ENCODE measurements around the gene ERP44. TPM values are rescaled to one million over a fixed set of nuclear protein-coding genes. Genes with fewer than 3 reads are reported as not detected.
A peak's percentile ranks its signal among the peaks of the same experiment; 100 is the strongest.
"Not testable (repeated sequence)": the region's sequence is repeated elsewhere in the genome, so short reads cannot be mapped to it uniquely, and the experiment has no call there.

Gene ERP44
- total and polyA plus RNA-seq, 3 donors from 2014 or later: 14.6 to 18.3 (median 17.8) TPM

DNA sequence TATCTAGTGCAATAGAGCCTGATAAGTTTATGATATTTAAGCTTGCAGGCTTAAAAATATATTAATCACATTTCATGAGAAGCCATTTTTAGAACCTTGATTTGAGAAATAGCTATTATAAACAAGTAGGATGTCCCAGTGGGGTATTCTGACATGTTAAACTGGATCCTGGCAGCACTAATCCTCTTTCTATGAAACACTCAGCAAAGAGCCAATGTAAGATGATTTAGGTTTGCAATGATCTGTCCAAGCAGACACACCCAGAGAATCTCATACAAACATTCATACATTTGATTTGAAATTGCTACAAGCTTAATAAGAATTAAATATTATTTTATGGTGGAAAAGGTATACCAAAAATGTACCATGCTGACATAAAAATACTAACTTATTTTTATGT is 86.5 kb downstream of the ERP44 start:
- DNase-seq: no peak
- no peak for TF ChIP-seq POLR2A (IDR thresholded peaks at IDR 0.05)
- TF ChIP-seq CTCF (IDR thresholded peaks at IDR 0.05): no peak
- Histone ChIP-seq H3K4me3 (no peak overlapping the region), H3K27me3 (no peaks in the 10 kb centered on the region), H3K27ac (no peak overlapping the region), H3K4me1 (no peaks in the 10 kb centered on the region), H3K36me3 (ENCODE audit: low read depth, missing control alignments) (no peaks in the 10 kb centered on the region), H3K9me3 (no peaks in the 10 kb centered on the region)
- intact Hi-C loops (cut with DNase I; ENCODE audit: low total_unique reads): no loop called here

DNA sequence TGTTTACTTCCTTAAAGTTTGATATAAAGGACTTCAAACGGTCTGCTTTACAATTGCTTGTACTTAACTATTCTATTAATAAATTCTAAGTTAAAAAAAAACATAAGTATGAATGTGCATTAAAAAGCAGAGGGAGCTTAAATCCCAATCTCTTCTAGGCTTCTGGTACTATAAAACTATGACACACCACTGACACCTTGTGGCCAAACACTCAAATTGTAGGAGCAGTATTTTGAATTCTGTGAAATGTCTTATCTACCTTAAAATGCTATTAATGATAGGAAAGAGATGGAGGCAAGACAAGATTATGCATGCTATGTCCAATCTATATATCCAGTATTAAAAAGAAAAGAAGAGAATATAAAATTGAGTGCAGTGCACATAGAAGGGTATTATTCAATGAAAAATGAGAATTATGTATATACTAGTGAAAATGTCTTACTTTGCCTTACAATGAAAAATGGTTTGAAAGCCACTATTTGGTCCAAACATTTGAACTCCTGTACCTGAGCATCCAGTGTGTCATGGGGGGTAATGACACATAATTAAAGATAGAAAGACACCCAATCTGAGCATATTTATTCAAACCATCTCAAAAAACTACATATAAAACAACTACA is 87.6 kb downstream of the ERP44 start:
- no peaks in the 10 kb centered on the region for H3K36me3 ChIP-seq (ENCODE audit: low read depth, missing control alignments)
- no peaks in the 10 kb centered on the region for H3K27me3 ChIP-seq
- peak; percentile 49 for DNase-seq
- H3K4me3 ChIP-seq: no peak overlapping the region
- intact Hi-C loops (cut with DNase I; ENCODE audit: low total_unique reads): no loop called here
- WGBS, 2 donors: 64 to 78% methylated on average over 1 of the region's 1 CpG
- no peaks in the 10 kb centered on the region for H3K4me1 ChIP-seq
- H3K9me3 ChIP-seq: no peaks in the 10 kb centered on the region
- TF ChIP-seq CTCF (IDR thresholded peaks at IDR 0.05) (peak; percentile 41 to 62 (median 52)), POLR2A (IDR thresholded peaks at IDR 0.05) (no peak)
- H3K27ac ChIP-seq: no peak overlapping the region

DNA sequence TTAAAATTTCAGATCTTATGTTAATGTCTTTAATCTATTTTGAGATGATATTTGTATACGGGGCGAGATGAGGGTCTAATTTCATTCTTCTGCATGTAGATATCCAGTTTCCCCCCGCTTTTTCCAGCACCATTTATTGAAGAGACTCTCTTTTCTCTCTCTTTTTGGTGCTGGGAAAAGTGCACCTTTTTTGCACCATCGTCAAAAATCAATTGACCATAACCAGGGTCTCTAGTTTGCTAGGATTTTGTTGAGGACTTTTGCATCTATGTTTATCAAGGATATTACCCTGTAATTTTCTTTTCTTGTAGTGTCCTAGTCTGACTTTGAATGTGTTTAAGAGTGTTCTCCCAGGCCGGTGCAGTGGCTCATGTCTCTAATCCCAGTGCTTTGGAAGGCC is 99.0 kb downstream of the ERP44 start:
- Histone ChIP-seq H3K27me3 (no peaks in the 10 kb centered on the region), H3K4me3 (no peak overlapping the region), H3K36me3 (ENCODE audit: low read depth, missing control alignments) (no peaks in the 10 kb centered on the region), H3K4me1 (no peaks in the 10 kb centered on the region), H3K27ac (no peak overlapping the region), H3K9me3 (no peaks in the 10 kb centered on the region)
- 87 to 89% methylated on average over 5 of the region's 5 CpGs for WGBS, 2 donors
- DNase-seq: no peak
- TF ChIP-seq POLR2A (IDR thresholded peaks at IDR 0.05) (no peak), CTCF (IDR thresholded peaks at IDR 0.05) (no peak)
- intact Hi-C loops (cut with DNase I; ENCODE audit: low total_unique reads): no loop called here

DNA sequence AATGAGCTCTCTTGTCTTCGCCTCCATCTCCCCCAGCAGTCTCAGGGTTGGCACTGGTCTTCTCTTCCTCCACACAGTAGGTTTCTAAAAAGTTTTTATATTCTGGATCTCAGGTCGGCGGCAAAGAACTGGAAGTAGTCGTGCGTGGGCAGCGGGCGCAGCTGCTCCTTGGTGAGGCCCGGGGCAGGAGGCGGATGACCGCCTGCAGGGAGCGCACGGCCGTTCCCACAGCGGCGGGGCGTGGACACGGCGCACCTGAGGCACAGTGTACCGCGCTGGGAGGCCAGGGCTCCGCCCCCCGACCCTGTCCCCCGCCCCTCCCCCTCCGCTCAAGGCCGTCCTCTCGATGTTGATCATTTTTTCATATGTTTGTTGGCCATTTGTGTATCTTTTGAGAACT is 99.9 kb downstream of the ERP44 start:
- intact Hi-C loops (cut with DNase I; ENCODE audit: low total_unique reads): no loop called here
- no peak for TF ChIP-seq POLR2A (IDR thresholded peaks at IDR 0.05)
- TF ChIP-seq CTCF (IDR thresholded peaks at IDR 0.05): no peak
- H3K27me3 ChIP-seq: no peaks in the 10 kb centered on the region
- H3K36me3 ChIP-seq (ENCODE audit: low read depth, missing control alignments): no peaks in the 10 kb centered on the region
- H3K9me3 ChIP-seq: no peaks in the 10 kb centered on the region
- DNase-seq: no peak
- 54 to 66% methylated on average over 20 to 25 of the region's 26 CpGs for WGBS, 2 donors
- H3K4me1 ChIP-seq: no peaks in the 10 kb centered on the region
- H3K27ac ChIP-seq: no peak overlapping the region
- H3K4me3 ChIP-seq: no peak overlapping the region

- intact Hi-C loops (cut with DNase I; ENCODE audit: low total_unique reads): no loop called here
Measured at GRCh38 chr9:99998266-99998665, 100.5 kb downstream of the ERP44 start.

DNA sequence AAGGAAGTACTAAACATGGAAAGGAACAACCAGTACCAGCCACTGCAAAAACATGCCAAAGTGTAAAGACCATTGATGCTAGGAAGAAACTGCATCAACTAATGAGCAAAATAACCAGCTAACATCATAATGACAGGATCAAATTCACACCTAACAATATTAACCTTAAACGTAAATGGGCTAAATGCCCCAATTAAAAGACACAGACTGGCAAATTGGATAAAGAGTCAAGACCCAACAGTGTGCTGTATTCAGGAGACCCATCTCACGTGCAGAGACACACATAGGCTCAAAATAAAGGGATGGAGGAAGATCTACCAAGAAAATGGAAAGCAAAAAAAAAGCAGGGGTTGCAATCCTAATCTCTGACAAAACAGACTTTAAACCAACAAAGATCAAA is 108.3 kb downstream of the ERP44 start:
- H3K4me1 ChIP-seq; H3K9me3 ChIP-seq; H3K36me3 ChIP-seq (ENCODE audit: low read depth, missing control alignments); H3K27ac ChIP-seq; H3K4me3 ChIP-seq; DNase-seq; intact Hi-C loops (cut with DNase I; ENCODE audit: low total_unique reads); H3K27me3 ChIP-seq: not testable (repeated sequence)
- 90 to 92% methylated on average over 2 of the region's 2 CpGs for WGBS, 2 donors

More at GRCh38 chr9:99998266-99998665, 100.5 kb downstream of the ERP44 start:
- TF ChIP-seq POLR2A (IDR thresholded peaks at IDR 0.05) (no peak), CTCF (IDR thresholded peaks at IDR 0.05) (no peak)
- DNase-seq: peak; percentile 19
- Histone ChIP-seq H3K27me3 (no peaks in the 10 kb centered on the region), H3K27ac (no peak overlapping the region), H3K4me1 (no peaks in the 10 kb centered on the region), H3K36me3 (ENCODE audit: low read depth, missing control alignments) (no peaks in the 10 kb centered on the region), H3K4me3 (no peak overlapping the region), H3K9me3 (no peaks in the 10 kb centered on the region)
- 46 to 78% methylated on average over 22 of the region's 22 CpGs for WGBS, 2 donors
